Measurements from ENCODE around the gene DDX4.
A peak's percentile ranks its signal among the peaks of the same experiment; 100 is the strongest.
"Not testable (repeated sequence)": the region's sequence is repeated elsewhere in the genome, so short reads cannot be mapped to it uniquely, and the experiment has no call there.

DDX4 gene

DNA sequence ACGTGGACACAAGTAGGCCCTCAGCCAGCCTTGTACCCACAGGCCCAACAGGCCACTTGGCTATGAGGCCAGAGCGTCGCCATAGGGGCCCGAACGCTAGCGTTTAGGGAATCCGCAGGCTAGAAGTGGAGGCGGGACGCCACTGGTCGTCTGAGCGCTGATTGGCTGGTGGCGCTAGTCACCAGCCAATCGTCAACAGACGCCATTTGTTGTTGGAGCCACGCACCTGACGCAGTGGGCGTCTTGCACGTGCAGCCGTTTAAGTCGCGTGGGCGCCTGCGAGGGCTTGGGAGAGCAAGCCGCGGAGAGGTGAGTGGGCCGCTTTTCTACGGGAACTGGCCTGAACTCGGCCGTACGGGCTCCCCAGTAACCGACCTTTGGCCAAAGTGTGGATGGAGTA lies at the start of gene DDX4:
DDX4 (plus strand) TSS at position 269 of the 400 bp plus-strand sequence. CDS start 903 bp downstream, outside the sequence.
- no peak for DNase-seq

- DNase-seq: no peak
Observed at GRCh38 chr5:55691265-55692105, 46.4 kb upstream of the DDX4 start.

DNA sequence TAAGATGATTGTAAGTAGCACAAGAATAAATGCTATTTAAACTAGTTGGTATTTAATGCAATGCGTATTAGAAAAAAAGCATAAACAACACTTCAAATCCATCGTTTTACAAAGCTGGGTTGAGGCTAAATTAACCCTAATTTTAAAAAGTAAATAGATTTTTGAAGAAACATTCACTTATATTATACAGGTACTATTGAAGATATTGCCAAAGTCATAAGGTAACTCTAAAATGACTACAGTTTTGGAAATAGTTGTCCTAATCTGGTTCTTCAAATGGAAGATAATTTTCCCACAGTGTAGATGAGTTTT lies 45.8 kb upstream of the DDX4 start:
- DNase-seq: no peak

DNA sequence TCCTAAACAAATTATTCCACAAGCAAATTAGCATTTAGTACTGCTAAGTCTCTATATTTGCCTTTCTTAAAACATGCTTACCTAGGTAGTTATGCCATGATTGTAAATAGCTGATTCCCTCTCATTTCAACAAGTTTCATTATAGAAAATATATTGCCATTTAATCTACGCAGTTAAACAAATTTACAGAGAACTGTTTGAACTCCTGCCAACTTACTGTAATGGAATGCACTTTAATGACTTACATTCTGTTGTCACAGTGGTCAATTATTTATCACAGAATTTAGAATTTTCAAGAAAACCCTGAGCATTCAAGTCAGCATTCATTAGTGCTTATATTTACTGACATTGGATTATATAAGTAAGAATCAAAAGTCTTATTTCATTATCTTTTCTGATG lies 45.4 kb upstream of the DDX4 start:
- DNase-seq: no peak

DNA sequence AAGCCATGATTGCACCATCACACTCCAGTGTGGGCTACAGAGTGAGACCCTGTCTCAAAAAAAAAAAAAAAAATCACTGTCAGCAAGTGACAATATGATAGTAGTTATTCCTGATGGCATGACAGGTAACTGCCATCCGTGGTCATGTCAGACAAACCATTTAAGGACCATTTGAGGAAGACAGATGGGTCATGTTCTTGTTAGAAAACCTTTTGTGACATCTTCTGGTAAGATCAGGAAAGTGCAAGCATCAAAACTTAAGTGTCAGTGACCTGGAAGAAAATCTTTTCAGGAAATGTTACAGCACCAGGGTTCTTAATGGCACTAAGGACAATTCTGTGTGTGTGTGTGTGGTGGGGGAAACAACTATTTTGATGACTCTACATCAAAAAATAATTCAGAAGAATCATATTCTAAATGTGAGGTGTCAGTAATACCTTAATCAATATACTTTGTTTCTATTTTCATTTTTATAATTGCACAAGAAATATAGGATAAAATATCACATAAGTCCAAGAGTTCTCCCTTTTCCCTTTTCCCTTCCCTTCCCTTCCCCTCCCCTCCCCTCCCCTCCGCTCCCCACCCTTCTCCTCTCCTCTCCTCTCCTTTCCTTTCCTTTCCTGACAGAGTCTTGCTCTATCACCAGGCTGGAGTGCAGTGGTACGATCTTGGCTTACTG lies 43.6 kb upstream of the DDX4 start:
- DNase-seq: no peak

- DNase-seq: not testable (repeated sequence)
Observed at GRCh38 chr5:55696704-55697103, 41.2 kb upstream of the DDX4 start.

DNA sequence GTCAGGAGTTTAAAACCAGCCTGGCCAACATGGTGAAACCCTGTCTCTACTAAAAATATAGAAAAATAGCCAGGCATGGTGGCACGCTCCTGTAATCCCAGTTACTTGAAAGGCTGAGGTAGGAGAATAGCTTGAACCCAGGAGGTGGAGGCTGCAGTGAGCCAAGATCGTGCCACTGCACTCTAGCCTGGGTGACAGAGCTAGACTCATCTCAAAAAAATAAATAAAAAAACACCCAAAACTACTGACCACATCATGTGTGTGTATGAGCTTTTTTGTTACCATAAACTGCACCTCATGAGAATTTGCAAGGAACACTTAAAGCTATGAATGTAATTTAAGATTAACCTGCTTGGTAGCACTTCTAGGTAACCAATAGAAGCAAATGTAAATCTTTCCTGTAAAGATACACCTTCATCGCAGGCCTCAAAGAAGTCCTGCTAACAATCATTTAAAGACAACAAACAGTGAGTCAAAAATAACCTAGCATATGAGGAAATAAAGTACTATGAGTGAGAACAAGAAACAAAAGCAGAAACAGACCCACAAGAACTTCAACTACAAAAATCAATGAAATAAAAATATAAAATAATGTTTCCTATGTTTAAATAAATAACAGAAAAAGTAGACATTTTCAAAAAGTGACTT lies 38.7 kb upstream of the DDX4 start:
- DNase-seq: no peak

- no peak for DNase-seq
Observed at GRCh38 chr5:55700745-55701144, 37.1 kb upstream of the DDX4 start.

DNA sequence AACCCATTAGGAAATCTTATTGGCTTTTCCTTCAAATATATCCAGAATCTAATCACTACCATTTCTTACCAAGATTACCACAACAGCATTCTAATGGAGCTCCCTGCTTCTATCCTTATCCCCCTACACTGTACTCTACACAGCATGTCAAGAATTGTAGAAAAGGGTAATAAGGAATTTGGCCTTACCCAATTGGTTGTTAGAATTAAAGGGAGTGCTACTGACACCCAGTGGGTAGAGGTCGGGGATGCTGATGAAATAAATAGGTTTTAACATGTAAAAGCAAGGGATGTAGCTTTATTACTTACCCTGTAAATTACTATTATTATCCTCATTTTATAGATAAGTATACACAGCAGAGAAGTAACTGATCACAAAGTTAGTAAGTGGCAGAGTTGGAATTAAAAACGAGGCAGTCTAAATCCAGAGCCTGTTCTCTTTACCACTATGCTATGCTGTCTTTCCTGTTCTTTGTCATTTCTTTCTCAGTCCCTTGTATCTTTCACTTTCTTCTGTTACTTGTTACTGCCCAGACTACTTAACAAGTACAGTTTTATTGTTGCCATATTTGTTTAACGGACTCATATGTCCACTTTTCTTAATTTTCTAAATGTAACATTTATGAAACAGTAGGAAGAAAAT lies 36.3 kb upstream of the DDX4 start:
- DNase-seq: no peak

DNA sequence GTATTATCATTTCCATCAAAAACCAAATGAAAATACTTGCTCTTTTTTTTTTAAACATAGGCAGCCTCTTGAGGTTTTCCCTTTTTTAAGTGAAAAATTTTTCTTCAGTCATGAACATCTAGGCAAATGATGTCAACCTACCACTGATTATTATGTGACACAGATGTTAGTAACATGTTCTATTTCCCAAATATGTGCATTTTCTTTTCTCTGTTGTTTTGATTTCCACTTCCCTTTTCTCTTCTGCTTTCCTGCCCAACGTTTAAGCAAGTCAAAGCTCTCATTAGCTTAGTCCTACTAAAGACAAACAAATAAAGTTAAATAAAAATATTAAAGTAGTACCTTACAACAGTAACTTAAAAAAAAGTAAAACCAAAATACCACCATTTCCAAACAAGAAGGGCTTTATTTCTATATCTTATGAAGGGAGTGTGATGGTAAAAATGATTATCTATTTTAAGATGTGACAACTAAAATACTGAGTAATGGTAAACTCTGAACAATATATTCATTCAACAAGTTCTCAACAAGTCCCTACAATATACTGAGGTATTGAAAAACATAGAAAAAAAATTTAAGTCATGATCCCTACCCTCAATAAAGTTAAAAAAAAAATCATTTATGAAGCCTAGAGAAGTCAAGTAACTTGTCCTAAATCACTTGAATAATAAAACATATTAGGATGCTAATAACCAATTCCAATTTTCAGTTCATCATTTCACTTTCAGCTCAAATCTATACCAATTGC lies 35.1 kb upstream of the DDX4 start:
- DNase-seq: no peak

- no peak for DNase-seq
Observed at GRCh38 chr5:55706230-55706629, 31.6 kb upstream of the DDX4 start.

- DNase-seq: no peak
Observed at GRCh38 chr5:55708732-55709131, 29.1 kb upstream of the DDX4 start.

DNA sequence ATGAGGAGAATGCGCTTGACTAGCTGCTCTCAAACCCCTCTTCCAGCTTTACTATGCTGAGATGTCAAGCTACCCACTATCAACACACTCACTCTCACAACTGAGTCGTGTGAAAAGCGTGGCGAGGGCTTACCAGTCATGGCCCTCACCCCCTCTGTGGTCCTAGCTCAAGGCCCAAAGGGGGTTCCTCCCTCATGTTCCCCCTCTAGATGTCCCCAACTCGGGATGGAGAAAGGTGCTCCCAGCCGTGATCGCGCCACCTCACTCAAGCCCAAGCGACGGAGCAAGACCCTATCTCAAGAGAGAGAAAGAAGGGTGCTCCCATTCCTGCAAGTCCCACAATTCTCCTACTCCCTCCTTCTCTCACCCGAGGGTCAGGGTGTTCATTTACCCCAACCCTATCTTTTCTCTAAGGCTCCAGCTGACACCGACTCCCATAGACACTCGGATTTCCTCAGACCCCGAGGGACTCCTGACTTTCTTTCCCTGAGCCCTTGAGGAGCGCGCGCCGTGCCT lies 26.3 kb upstream of the DDX4 start:
- DNase-seq: no peak

GRCh38 chr5:55712023-55712859 lies 25.6 kb upstream of the DDX4 start, which contains the start of gene SLC38A9:
TSS of gene SLC38A9 (minus strand) at chr5:55712324. CDS start at chr5:55697958, 14,366 bp downstream.
- peak; percentile 98 for DNase-seq

DNA sequence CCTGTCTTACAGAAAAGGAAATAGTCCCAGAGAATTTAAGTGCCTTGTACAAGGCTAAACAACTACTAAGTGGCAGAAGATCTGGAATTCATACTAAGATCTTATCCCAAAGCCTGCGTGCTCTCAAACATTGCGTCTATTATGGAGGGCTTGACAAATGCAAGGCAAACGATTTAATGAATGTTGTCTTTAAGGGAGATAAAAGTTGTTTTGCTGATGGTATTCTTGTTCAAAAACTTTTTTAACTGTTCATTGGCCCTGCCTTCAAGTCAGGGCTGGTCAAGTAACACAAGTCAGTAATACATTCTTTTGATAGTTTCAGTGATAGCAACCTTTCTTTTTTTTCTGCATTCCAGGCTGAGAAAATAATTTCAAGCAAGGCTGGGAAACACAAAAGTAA lies 24.0 kb upstream of the DDX4 start:
- DNase-seq: no peak

- DNase-seq: no peak
Observed at GRCh38 chr5:55714339-55714738, 23.5 kb upstream of the DDX4 start.

- no peak for DNase-seq
Observed at GRCh38 chr5:55714749-55715148, 23.1 kb upstream of the DDX4 start.

- no peak for DNase-seq
Observed at GRCh38 chr5:55715519-55716078, 22.3 kb upstream of the DDX4 start.

DNA sequence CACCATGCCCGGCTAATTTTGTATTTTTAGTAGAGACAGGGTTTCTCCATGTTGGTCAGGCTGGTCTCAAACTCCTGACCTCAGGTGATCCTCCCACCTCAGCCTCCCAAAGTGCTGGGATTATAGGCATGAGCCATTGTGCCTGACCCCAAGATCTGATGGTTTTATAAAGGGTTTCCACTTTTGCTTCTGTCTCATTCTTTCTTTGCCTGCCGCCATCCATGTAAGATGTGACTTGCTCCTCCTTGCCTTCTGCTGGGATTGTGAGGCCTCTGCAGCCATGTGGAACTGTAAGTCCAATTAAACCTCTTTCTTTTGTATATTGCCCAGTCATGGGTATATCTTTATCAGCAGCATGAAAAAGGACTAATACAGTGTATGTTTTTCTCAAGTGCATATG lies 18.8 kb upstream of the DDX4 start:
- DNase-seq: not testable (repeated sequence)

DNA sequence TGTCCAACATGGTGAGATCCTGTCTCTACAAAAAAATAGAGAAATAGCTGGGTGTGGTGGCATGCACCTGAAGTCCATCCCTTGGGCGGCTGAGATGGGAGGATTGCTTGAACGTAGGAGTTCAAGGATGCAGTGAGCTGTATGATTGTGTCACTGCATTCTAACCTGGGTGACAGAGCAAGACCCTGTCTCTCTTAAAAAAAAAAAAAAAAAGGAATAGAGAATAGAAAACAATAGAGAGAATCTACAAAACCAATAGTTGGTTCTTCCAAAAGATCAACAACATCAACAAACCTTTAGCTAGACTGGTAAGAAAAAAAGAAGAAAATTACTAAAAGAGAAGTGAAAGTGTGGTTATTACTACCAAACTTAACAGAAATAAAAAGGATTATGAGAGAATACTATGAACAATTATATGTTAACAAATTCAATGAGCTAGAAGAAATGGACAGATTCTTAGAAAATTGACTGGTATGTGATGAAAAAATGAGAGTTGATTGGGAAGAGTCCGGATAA lies 17.6 kb upstream of the DDX4 start:
- DNase-seq: no peak

DNA sequence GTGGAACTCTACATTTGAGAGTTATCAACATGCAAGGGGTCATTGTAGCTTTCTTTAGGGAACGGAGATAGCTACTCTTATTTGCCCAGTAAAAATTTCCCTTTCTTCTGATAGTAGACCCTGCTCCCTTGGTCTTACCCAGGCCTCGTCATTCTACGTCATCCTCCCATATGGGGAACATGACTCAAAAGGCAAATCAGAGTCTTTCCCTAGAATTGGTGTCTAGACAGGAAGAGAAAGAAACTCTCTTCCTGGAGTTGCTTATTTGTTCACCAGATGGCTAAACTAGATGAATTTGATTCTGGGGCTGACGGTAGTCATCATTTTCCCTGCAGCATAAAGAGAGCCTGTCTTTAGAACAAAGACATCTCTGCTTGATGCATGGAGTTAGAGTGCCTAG lies 13.6 kb upstream of the DDX4 start:
- no peak for DNase-seq
